Osteocyte (in vitro differentiated cells): ENCODE measurements around the gene MTHFD1. TPM values are rescaled to one million over a fixed set of nuclear protein-coding genes. Genes with fewer than 3 reads are reported as not detected.

ENCODE experiments used
- DNase-seq: peaks from one replicate; pipeline ENCODE4 v3.0.0; 2021; ENCODE audit warnings: mixed read lengths; ENCODE audit not compliant: unreplicated experiment; ENCODE audit errors: extremely low spot score
- H3K27ac Mint-ChIP-seq: one replicate; pipeline ENCODE4 v1.8.0; 2021; ENCODE audit warnings: mild to moderate bottlenecking, mixed read lengths; ENCODE audit not compliant: unreplicated experiment
- H3K27me3 Mint-ChIP-seq: one replicate; pipeline ENCODE4 v1.8.0; 2021; ENCODE audit warnings: mixed read lengths; ENCODE audit not compliant: unreplicated experiment
- H3K36me3 Mint-ChIP-seq: one replicate; pipeline ENCODE4 v1.8.0; 2021; ENCODE audit warnings: mixed read lengths; ENCODE audit not compliant: unreplicated experiment
- H3K4me1 Mint-ChIP-seq: one replicate; pipeline ENCODE4 v1.8.0; 2021; ENCODE audit warnings: mixed read lengths; ENCODE audit not compliant: unreplicated experiment
- H3K4me3 Mint-ChIP-seq: one replicate; pipeline ENCODE4 v1.8.0; 2021; ENCODE audit warnings: mild to moderate bottlenecking, moderate library complexity, mixed read lengths; ENCODE audit not compliant: unreplicated experiment
- H3K9me3 Mint-ChIP-seq: one replicate; pipeline ENCODE4 v1.8.0; 2021; ENCODE audit warnings: mixed read lengths; ENCODE audit not compliant: unreplicated experiment
- CTCF ChIP-seq: fragments of 200-600 bp; sonication (generic); IDR thresholded peaks from 2 replicates; pipeline ENCODE4 v1.5.0; 2021; ENCODE audit warnings: antibody characterized with exemption, mild to moderate bottlenecking, moderate library complexity
- total RNA-seq: library from RNA; stranded (reverse); gene quantifications from 2 replicates; pipeline ENCODE4 v1.2.1, GENCODE V29; 2021

The MTHFD1 gene
- total RNA-seq, 1 donor from 2014 or later = 77.8 TPM

- Mint-ChIP-seq H3K4me3 (no peak overlapping the region), H3K27me3 (no peaks in the 10 kb centered on the region), H3K4me1 (peaks cover 28% of the 10 kb centered on the region), H3K9me3 (no peaks in the 10 kb centered on the region), H3K27ac (no peak overlapping the region), H3K36me3 (peaks cover 23% of the 10 kb centered on the region)
- DNase-seq = no peak
- TF ChIP-seq CTCF = no peak
These were observed 19.2 kb downstream of the MTHFD1 start for GRCh38 chr14:64407329-64407728.

GRCh38 chr14:64409126-64409920 lies 21.2 kb downstream of the MTHFD1 start:
- Mint-ChIP-seq H3K4me3 (no peak overlapping the region), H3K4me1 (peaks cover 28% of the 10 kb centered on the region), H3K9me3 (no peaks in the 10 kb centered on the region), H3K27ac (peak overlapping the region; percentile 45), H3K36me3 (peaks cover 23% of the 10 kb centered on the region), H3K27me3 (no peaks in the 10 kb centered on the region)
- no peak for DNase-seq
- TF ChIP-seq CTCF = no peak

- Mint-ChIP-seq H3K27me3 (no peaks in the 10 kb centered on the region), H3K9me3 (no peaks in the 10 kb centered on the region), H3K27ac (peak overlapping the region; percentile 75), H3K4me3 (no peak overlapping the region), H3K4me1 (peaks cover 28% of the 10 kb centered on the region), H3K36me3 (peaks cover 18% of the 10 kb centered on the region)
- no peak for DNase-seq
- no peak for TF ChIP-seq CTCF
These were observed 22.1 kb downstream of the MTHFD1 start for GRCh38 chr14:64410084-64410774.

- H3K9me3 Mint-ChIP-seq = no peaks in the 10 kb centered on the region
- DNase-seq = no peak
- no peak overlapping the region for H3K4me3 Mint-ChIP-seq
- H3K36me3 Mint-ChIP-seq = peaks cover 21% of the 10 kb centered on the region
- H3K27me3 Mint-ChIP-seq = no peaks in the 10 kb centered on the region
- peaks cover 28% of the 10 kb centered on the region for H3K4me1 Mint-ChIP-seq
- H3K27ac Mint-ChIP-seq = no peak overlapping the region
- TF ChIP-seq CTCF = no peak
These were observed 22.8 kb downstream of the MTHFD1 start for GRCh38 chr14:64411001-64411400.

GRCh38 chr14:64412237-64412636 lies 24.1 kb downstream of the MTHFD1 start:
- TF ChIP-seq CTCF = no peak
- H3K4me1 Mint-ChIP-seq = peaks cover 36% of the 10 kb centered on the region
- H3K27ac Mint-ChIP-seq = no peak overlapping the region
- peaks cover 23% of the 10 kb centered on the region for H3K36me3 Mint-ChIP-seq
- H3K4me3 Mint-ChIP-seq = no peak overlapping the region
- no peaks in the 10 kb centered on the region for H3K9me3 Mint-ChIP-seq
- no peaks in the 10 kb centered on the region for H3K27me3 Mint-ChIP-seq
- DNase-seq = no peak
